ENCODE results near the gene IL1RN. TPM values are rescaled to one million over a fixed set of nuclear protein-coding genes. Genes with fewer than 3 reads are reported as not detected.
A peak's percentile ranks its signal among the peaks of the same experiment; 100 is the strongest.

The IL1RN gene
- total and polyA plus RNA-seq, 10 of the 15 experiments (the other 5 are each of a cell fraction or from before 2014, with no cell fraction given) = 0.04 TPM; not detected in 7

DNA sequence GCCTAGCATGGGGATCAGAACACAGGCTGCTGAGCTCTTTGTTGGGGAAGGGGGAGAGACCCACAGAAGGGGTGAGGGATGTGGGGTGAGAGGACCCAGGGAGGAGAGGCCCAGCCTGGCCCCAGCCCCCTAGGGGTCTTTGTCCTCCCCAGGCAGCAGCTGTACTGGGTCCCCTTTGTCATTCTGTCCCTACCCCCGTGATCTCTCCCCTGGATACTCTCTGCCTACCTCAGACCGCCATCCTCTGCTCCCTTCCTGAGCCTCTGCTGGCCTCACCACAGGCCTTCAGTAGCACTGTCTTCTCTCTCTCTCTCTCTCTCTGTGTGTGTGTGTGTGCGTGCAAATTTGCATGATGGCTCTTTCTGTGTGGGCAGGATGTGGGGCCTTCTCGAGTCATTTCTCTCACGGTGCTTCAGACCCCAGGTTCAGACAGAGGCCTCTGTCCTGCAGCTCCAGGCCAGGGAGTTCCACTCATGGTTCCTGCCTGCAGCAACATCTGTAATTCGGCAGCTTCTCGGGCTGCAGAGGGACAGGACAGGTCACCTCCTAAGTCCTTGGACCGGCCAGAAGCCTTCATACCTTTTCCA, 47.7 kb downstream of the IL1RN start (continued):
- no peak for TF ChIP-seq NFYB (IDR thresholded peaks at IDR 0.05; ENCODE audit: insufficient read depth, low read depth, low read length)
- TF ChIP-seq DPF2 (IDR thresholded peaks at IDR 0.05) = peak; percentile 73
- TF ChIP-seq NR2C1 (IDR thresholded peaks at IDR 0.05) = no peak
- TF ChIP-seq SIN3A (IDR thresholded peaks at IDR 0.05; ENCODE audit: low read depth, low read length) = no peak; the same call in 1 of the 2 replicates
- peak; percentile 24; the same call in 1 of the 2 replicates for TF ChIP-seq SMC3 (IDR thresholded peaks at IDR 0.05; ENCODE audit: borderline replicate concordance, low read length)
- TF ChIP-seq HCFC1 (IDR thresholded peaks at IDR 0.05; ENCODE audit: low read length) = no peak; the same call in 1 of the 2 replicates
- TF ChIP-seq, protein P1, sequence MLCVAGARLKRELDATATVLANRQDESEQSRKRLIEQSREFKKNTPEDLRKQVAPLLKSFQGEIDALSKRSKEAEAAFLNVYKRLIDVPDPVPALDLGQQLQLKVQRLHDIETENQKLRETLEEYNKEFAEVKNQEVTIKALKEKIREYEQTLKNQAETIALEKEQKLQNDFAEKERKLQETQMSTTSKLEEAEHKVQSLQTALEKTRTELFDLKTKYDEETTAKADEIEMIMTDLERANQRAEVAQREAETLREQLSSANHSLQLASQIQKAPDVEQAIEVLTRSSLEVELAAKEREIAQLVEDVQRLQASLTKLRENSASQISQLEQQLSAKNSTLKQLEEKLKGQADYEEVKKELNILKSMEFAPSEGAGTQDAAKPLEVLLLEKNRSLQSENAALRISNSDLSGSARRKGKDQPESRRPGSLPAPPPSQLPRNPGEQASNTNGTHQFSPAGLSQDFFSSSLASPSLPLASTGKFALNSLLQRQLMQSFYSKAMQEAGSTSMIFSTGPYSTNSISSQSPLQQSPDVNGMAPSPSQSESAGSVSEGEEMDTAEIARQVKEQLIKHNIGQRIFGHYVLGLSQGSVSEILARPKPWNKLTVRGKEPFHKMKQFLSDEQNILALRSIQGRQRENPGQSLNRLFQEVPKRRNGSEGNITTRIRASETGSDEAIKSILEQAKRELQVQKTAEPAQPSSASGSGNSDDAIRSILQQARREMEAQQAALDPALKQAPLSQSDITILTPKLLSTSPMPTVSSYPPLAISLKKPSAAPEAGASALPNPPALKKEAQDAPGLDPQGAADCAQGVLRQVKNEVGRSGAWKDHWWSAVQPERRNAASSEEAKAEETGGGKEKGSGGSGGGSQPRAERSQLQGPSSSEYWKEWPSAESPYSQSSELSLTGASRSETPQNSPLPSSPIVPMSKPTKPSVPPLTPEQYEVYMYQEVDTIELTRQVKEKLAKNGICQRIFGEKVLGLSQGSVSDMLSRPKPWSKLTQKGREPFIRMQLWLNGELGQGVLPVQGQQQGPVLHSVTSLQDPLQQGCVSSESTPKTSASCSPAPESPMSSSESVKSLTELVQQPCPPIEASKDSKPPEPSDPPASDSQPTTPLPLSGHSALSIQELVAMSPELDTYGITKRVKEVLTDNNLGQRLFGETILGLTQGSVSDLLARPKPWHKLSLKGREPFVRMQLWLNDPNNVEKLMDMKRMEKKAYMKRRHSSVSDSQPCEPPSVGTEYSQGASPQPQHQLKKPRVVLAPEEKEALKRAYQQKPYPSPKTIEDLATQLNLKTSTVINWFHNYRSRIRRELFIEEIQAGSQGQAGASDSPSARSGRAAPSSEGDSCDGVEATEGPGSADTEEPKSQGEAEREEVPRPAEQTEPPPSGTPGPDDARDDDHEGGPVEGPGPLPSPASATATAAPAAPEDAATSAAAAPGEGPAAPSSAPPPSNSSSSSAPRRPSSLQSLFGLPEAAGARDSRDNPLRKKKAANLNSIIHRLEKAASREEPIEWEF (IDR thresholded peaks at IDR 0.05; ENCODE audit: insufficient replicate concordance, low read depth, low read length) = peak; percentile 23
- TF ChIP-seq, protein P2, sequence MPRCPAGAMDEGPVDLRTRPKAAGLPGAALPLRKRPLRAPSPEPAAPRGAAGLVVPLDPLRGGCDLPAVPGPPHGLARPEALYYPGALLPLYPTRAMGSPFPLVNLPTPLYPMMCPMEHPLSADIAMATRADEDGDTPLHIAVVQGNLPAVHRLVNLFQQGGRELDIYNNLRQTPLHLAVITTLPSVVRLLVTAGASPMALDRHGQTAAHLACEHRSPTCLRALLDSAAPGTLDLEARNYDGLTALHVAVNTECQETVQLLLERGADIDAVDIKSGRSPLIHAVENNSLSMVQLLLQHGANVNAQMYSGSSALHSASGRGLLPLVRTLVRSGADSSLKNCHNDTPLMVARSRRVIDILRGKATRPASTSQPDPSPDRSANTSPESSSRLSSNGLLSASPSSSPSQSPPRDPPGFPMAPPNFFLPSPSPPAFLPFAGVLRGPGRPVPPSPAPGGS (IDR thresholded peaks at IDR 0.05; ENCODE audit: borderline replicate concordance, insufficient read depth, low read depth, low read length, poor library complexity, severe bottlenecking) = peak; percentile 93
- TF ChIP-seq, protein P3, sequence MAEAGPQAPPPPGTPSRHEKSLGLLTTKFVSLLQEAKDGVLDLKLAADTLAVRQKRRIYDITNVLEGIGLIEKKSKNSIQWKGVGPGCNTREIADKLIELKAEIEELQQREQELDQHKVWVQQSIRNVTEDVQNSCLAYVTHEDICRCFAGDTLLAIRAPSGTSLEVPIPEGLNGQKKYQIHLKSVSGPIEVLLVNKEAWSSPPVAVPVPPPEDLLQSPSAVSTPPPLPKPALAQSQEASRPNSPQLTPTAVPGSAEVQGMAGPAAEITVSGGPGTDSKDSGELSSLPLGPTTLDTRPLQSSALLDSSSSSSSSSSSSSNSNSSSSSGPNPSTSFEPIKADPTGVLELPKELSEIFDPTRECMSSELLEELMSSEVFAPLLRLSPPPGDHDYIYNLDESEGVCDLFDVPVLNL (IDR thresholded peaks at IDR 0.05; ENCODE audit: low read depth, low read length) = no peak
- TF ChIP-seq RELA (IDR thresholded peaks at IDR 0.05; ENCODE audit: borderline replicate concordance, partially characterized antibody) = peak; percentile 57
- TF ChIP-seq RB1 (IDR thresholded peaks at IDR 0.05; ENCODE audit: borderline replicate concordance) = peak; percentile 79
- TF ChIP-seq, protein P4, sequence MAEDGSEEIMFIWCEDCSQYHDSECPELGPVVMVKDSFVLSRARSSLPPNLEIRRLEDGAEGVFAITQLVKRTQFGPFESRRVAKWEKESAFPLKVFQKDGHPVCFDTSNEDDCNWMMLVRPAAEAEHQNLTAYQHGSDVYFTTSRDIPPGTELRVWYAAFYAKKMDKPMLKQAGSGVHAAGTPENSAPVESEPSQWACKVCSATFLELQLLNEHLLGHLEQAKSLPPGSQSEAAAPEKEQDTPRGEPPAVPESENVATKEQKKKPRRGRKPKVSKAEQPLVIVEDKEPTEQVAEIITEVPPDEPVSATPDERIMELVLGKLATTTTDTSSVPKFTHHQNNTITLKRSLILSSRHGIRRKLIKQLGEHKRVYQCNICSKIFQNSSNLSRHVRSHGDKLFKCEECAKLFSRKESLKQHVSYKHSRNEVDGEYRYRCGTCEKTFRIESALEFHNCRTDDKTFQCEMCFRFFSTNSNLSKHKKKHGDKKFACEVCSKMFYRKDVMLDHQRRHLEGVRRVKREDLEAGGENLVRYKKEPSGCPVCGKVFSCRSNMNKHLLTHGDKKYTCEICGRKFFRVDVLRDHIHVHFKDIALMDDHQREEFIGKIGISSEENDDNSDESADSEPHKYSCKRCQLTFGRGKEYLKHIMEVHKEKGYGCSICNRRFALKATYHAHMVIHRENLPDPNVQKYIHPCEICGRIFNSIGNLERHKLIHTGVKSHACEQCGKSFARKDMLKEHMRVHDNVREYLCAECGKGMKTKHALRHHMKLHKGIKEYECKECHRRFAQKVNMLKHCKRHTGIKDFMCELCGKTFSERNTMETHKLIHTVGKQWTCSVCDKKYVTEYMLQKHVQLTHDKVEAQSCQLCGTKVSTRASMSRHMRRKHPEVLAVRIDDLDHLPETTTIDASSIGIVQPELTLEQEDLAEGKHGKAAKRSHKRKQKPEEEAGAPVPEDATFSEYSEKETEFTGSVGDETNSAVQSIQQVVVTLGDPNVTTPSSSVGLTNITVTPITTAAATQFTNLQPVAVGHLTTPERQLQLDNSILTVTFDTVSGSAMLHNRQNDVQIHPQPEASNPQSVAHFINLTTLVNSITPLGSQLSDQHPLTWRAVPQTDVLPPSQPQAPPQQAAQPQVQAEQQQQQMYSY (CRISPR knock-in tag; IDR thresholded peaks at IDR 0.05) = no peak
- no peak for TF ChIP-seq SREBF1 (IDR thresholded peaks at IDR 0.05; ENCODE audit: low read length)
- peak; percentile 98 for TF ChIP-seq RUNX3 (IDR thresholded peaks at IDR 0.05; ENCODE audit: low read length)
- peak; percentile 85; the same call in 1 of the 2 replicates for TF ChIP-seq RCOR1 (conservative IDR thresholded peaks at IDR 0.05; ENCODE audit: low read depth, low read length)
- TF ChIP-seq ZBED1 (IDR thresholded peaks at IDR 0.05; ENCODE audit: borderline replicate concordance) = peak; percentile 92; the same call in 1 of the 2 replicates
- no peak for TF ChIP-seq STAT1 (conservative IDR thresholded peaks at IDR 0.05)
- peak; percentile 95 for TF ChIP-seq POLR2AphosphoS2 (IDR thresholded peaks at IDR 0.05; ENCODE audit: low read depth, low read length)
- peak; percentile 79 for TF ChIP-seq JUNB (IDR thresholded peaks at IDR 0.05)
- TF ChIP-seq BMI1 (IDR thresholded peaks at IDR 0.05; ENCODE audit: borderline replicate concordance) = no peak

Measured in GM12878 (cell line).